DOHH2 (cell line): ENCODE data around the gene CEACAM20.
A peak's percentile ranks its signal among the peaks of the same experiment; 100 is the strongest.

Experiments
- EZH2phosphoT487 ChIP-seq: fragments of 200-600 bp; sonication (generic); IDR thresholded peaks from 2 replicates; pipeline ENCODE4 v1.6.1; 2017; ENCODE audit warnings: borderline replicate concordance, mild to moderate bottlenecking, antibody characterized with exemption, low read length, moderate library complexity, mixed read lengths
- TF ChIP-seq, protein P1 (sequence below): fragments of 200-600 bp; sonication (generic); IDR thresholded peaks from one replicate; pipeline ENCODE4 v1.5.1; 2014; ENCODE audit warnings: antibody characterized with exemption, mild to moderate bottlenecking, low read depth, low read length; ENCODE audit not compliant: poor library complexity, severe bottlenecking

- TF ChIP-seq, protein P1, sequence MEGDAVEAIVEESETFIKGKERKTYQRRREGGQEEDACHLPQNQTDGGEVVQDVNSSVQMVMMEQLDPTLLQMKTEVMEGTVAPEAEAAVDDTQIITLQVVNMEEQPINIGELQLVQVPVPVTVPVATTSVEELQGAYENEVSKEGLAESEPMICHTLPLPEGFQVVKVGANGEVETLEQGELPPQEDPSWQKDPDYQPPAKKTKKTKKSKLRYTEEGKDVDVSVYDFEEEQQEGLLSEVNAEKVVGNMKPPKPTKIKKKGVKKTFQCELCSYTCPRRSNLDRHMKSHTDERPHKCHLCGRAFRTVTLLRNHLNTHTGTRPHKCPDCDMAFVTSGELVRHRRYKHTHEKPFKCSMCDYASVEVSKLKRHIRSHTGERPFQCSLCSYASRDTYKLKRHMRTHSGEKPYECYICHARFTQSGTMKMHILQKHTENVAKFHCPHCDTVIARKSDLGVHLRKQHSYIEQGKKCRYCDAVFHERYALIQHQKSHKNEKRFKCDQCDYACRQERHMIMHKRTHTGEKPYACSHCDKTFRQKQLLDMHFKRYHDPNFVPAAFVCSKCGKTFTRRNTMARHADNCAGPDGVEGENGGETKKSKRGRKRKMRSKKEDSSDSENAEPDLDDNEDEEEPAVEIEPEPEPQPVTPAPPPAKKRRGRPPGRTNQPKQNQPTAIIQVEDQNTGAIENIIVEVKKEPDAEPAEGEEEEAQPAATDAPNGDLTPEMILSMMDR: peak; percentile 72
- no peak for TF ChIP-seq EZH2phosphoT487
Measured at GRCh38 chr19:44552324-44552723, 22.8 kb upstream of the CEACAM20 start.
